Kasumi-1 (cell line): ENCODE data around the gene AK5.
A peak's percentile ranks its signal among the peaks of the same experiment; 100 is the strongest.
"Not testable (repeated sequence)": the region's sequence is repeated elsewhere in the genome, so short reads cannot be mapped to it uniquely, and the experiment has no call there.

Source experiments
- DNase-seq, 2 experiments: peaks; one replicate each; lab custom pipeline; 2025; lab: John Stamatoyannopoulos, UW

Gene AK5

GRCh38 chr1:77506771-77507170 lies 225.0 kb downstream of the AK5 start:
- no peak for DNase-seq

GRCh38 chr1:77509051-77509492 lies 227.3 kb downstream of the AK5 start:
- DNase-seq, result no peak

GRCh38 chr1:77509898-77510297 lies 228.1 kb downstream of the AK5 start:
- DNase-seq, result no peak

- DNase-seq, result no peak
Measured at GRCh38 chr1:77511440-77511840, 229.6 kb downstream of the AK5 start.

GRCh38 chr1:77512650-77513049 lies 230.8 kb downstream of the AK5 start:
- DNase-seq, result not testable (repeated sequence)

GRCh38 chr1:77513839-77514763 lies 232.3 kb downstream of the AK5 start:
- no peak for DNase-seq

GRCh38 chr1:77514921-77515776 lies 233.3 kb downstream of the AK5 start:
- DNase-seq, result no peak

GRCh38 chr1:77516106-77516505 lies 234.3 kb downstream of the AK5 start:
- no peak for DNase-seq

- DNase-seq, result no peak
Measured at GRCh38 chr1:77524038-77524437, 242.2 kb downstream of the AK5 start.

- not testable (repeated sequence) for DNase-seq
Measured at GRCh38 chr1:77531149-77531548, 249.3 kb downstream of the AK5 start.

- DNase-seq, result not testable (repeated sequence)
Measured at GRCh38 chr1:77531596-77532280, 249.9 kb downstream of the AK5 start.

GRCh38 chr1:77532641-77533040 lies 250.8 kb downstream of the AK5 start:
- DNase-seq, result no peak

- DNase-seq, result peak; percentile 73 to 77
Measured at GRCh38 chr1:77533660-77534305, 252.0 kb downstream of the AK5 start.

GRCh38 chr1:77534456-77534855 lies 252.6 kb downstream of the AK5 start:
- DNase-seq, result peak; percentile 43 to 49

- no peak for DNase-seq
Measured at GRCh38 chr1:77536813-77537212, 255.0 kb downstream of the AK5 start.

GRCh38 chr1:77538956-77539518 lies 257.2 kb downstream of the AK5 start:
- no peak for DNase-seq

- DNase-seq, result no peak
Measured at GRCh38 chr1:77539519-77540142, 257.8 kb downstream of the AK5 start.

- DNase-seq, result no peak
Measured at GRCh38 chr1:77540501-77541161, 258.8 kb downstream of the AK5 start.

- no peak for DNase-seq
Measured at GRCh38 chr1:77541162-77541545, 259.3 kb downstream of the AK5 start.

- DNase-seq, result no peak
Measured at GRCh38 chr1:77542813-77543420, 261.1 kb downstream of the AK5 start.
